Iris pigment epithelial cell (primary cell): ENCODE data around the gene ZNF157.

ENCODE experiments used
- DNase-seq: peaks from one replicate; pipeline ENCODE4 v3.0.0-alpha.2; 2011; ENCODE audit warnings: low read depth

The ZNF157 gene

DNA sequence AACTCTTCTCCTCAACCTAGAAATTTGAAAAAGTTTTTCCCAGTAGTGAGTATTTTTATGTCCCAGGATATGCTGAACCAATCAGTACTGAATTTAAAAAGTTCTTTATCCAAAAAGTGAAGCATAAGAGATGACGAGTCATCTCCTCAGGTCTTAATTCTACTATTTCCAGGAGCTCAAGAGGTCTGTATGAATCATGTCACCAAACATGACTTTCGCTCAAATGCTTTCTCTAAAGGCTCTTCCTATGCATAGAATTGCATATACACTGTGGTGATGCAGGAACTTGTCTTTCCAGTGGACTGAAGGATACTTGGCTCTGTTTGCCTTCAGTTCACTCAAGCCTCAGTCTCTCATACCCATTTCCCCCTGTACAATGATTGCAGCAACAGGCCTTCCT is 76.6 kb downstream of the ZNF157 start:
- no peak for DNase-seq

DNA sequence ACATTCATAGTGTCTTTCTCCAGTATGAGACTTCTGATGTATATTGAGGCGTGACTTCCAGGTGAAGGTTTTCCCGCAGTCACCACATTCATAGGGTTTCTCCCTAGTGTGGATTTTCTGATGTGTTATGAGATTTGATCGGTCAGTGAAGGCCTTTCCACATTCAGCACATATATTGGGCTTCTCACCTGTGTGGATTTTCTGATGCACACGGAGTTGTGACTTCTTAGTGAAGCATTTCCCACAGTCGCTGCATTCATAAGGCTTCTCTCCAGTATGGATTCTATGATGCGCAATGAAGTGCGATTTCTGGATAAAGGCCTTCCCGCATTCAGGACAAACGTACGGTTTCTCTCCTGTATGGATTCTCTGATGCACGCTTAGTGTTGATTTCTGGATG is 77.2 kb downstream of the ZNF157 start:
- no peak for DNase-seq

DNA sequence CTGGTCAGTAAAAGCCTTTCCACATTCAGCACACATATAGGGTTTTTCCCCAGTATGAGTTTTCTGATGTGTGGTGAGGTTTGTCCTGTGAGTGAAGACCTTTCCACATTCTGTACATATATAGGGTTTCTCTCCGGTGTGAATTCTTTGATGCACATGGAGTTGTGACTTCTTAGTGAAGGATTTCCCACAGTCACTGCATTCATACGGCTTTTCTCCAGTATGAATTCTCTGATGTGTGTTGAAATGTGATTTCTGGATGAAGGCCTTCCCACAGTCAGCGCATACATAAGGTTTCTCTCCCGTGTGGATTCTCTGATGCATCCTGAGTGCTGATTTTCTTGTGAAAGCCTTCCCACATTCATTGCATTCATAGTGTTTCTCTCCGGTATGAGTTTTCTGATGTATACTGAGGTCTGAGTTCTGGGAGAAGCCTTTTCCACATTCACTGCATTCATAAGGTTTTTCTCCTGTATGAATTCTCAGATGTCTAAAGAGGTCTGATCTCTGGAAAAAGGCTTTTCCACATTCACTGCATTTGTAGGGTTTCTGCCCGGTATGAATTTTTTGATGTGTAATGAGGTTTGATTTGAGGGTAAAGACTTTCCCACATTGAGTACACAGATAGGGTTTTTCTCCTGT is 77.9 kb downstream of the ZNF157 start:
- no peak for DNase-seq

DNA sequence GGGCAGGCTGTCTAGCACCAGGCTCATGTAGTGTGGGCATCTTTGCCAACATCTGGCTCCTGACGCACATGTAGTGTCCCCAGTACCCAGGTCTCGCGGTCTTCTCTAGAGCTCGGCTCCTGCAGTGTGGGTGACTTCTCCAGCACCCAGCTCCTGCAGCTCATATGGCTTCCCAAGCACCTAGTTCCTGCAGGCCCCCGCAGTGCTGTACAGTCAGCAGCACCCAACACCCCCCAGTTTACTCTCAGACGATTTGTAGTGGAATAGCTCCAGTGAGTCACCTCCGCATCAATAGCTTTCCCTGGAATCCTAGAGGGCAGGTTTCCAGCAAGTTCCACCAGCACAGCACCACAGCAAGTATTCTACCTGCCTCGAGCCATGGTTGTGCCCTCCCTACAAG is 81.7 kb downstream of the ZNF157 start:
- DNase-seq: no peak

DNA sequence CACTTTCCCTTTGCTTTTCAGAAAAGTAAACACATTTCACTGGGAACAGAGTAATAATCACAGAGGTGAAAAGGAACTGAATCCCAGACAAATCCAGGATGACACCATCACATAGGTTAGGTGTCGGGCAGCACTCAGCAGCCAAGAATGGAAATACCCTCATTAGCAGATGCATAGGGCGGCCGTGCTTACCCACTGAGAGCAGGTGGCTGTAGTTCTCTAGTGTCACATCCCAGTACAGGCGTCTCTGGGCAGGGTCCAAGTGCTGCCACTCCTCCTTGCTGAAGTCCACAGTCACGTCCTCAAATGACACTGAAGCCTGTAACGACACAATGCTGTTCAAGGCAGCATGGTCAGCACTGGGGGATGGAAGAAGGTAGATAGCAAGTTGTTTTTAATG is 85.7 kb downstream of the ZNF157 start:
- no peak for DNase-seq

DNA sequence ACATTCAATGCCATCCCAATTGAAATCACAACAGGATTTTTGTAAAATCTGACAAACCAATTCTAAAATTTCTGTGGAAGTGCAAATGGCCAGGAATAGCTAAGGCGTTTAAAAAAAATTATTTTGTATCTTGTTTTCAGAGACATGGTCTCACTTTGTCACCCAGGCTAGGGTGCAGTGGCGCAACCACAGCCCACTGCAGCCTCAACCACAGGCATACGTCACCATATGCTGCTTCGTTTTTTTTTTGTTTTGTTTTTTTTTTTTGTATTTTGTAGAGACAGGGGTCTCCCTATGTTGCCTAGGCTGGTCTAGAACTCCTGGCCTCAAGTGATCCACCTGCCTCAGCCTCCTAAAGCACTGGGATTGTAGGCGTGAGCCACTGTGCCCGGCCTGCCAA is 88.2 kb downstream of the ZNF157 start:
- DNase-seq: no peak

DNA sequence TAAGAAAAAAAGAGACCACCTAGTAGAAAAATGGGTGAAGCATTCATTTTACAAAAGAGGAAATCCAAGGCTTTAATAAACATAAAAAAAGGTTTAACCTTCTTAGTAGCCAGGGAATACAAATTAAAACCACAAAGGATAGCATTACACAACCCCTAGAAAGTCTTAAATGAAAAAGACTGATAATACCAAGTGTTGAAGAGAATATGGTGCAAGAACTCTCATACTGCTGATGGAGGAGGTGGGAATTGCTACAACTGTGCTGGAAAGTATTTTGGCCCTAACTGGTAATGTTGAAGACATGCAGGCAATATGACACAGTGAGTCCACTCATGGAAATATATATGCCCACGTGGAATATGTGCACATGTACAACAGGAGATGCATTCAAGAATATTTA is 90.2 kb downstream of the ZNF157 start:
- DNase-seq: no peak
